NCI-H146 (cell line): ENCODE measurements around the gene BRINP1.
"Not testable (repeated sequence)": the region's sequence is repeated elsewhere in the genome, so short reads cannot be mapped to it uniquely, and the experiment has no call there.

ENCODE experiments used
- DNase-seq: peaks from one replicate; lab custom pipeline; 2025; lab: John Stamatoyannopoulos, UW

The BRINP1 gene

GRCh38 chr9:119197893-119198607 is 171.2 kb downstream of the BRINP1 start:
- DNase-seq = no peak

DNA sequence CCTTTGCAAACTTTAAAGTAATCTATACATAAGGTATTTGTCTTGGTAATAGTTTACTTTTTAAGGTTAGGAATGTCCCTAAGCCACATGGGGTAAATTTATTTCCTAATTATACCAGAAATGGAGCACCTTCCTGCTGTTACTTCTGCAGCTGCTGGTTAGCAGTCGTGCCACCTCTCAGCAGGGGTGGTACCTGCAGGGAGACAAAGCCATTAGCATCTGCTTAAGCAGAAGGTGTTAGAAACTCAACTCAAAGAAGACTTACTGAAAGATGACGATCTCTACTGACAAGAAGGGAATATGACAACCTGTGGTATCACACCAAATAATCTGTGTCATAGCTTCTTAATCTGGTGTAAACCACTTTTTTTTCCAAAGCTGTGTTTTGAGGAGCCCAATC is 173.7 kb downstream of the BRINP1 start:
- no peak for DNase-seq

DNA sequence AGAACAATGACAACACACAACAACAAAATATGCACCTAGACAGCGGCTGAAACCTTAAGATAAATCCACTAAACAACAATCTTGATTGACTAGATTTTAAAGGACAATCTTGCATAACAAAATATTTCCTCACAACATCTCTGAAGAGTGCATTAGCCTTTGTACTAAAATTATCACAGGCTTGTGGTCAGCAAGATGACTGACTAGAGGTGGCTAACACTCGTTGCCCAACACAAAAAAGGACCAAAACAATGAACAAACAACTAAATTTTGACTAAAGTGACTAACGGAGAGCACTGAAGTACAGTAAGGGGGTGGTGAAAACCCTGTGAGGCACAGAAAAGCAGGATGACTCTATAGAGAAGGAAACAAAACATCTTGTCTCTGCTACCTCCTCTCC is 183.9 kb downstream of the BRINP1 start:
- DNase-seq = no peak

GRCh38 chr9:119184265-119184936 is 184.8 kb downstream of the BRINP1 start:
- no peak for DNase-seq

- DNase-seq = no peak
Observed at GRCh38 chr9:119181561-119181960, 187.7 kb downstream of the BRINP1 start.

- no peak for DNase-seq
Observed at GRCh38 chr9:119180897-119181296, 188.3 kb downstream of the BRINP1 start.

GRCh38 chr9:119179701-119180100 is 189.5 kb downstream of the BRINP1 start:
- DNase-seq = no peak

GRCh38 chr9:119177196-119177595 is 192.0 kb downstream of the BRINP1 start:
- DNase-seq = no peak

DNA sequence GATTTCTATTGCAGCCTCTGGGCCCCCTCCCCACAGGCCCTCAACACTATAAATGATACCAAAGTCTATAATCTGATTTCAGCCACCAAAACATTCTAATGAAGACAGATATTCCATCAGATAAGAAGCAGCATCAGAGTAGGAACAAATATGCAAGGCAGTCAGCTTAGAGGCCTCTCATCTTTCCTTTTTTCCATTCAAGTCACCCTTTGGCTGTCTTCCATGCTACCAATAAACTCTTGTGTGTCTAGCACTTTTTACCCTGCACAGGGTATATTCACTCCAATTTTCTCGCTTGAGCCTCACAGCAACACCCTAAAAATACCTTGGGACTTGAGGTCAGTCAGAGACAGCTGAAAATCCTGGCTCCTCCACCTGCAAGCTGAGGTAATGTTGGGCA is 193.7 kb downstream of the BRINP1 start:
- DNase-seq = no peak

GRCh38 chr9:119169222-119169621 is 200.0 kb downstream of the BRINP1 start:
- not testable (repeated sequence) for DNase-seq

- DNase-seq = no peak
Observed at GRCh38 chr9:119167876-119168275, 201.4 kb downstream of the BRINP1 start.

DNA sequence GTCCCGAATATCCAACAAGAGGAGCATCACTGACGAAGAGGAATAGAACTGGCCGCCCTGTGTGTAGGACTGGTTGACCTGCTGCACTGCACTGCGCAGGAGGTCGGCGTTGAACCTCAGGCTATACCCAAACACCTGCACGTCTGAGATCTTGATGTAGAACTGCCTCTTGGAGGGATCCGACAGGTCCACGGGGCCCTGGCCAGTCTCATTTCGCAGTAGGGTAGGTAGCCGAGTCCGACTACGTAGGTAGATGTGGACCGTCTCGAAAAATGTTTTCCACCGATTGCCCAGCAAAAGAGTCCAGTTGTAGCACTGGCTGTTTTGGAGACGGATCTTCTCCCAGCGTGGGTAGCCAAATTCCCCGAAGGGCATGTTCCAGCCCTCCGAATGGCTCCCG is 202.0 kb downstream of the BRINP1 start:
- no peak for DNase-seq

- no peak for DNase-seq
Observed at GRCh38 chr9:119166096-119166495, 203.1 kb downstream of the BRINP1 start.

GRCh38 chr9:119165131-119165530 is 204.1 kb downstream of the BRINP1 start:
- no peak for DNase-seq

DNA sequence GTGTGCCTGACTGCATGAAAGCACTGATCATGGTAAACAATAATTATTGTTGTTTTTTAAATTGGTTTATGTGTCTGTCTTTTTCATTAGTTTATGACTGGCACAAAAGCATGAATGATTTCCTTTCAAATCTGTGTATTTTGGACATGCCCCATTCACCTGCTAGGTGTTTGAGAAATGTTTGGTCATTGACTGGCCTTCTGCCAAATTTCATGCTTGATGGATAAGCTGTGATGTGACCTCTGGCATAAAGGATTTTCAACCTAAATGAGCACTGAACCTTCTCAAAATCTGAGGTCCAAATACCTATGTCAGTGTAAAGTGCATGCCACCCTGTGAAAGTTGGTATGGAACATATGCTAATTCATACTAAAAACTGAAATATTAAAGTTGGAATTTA is 204.5 kb downstream of the BRINP1 start:
- DNase-seq = no peak

DNA sequence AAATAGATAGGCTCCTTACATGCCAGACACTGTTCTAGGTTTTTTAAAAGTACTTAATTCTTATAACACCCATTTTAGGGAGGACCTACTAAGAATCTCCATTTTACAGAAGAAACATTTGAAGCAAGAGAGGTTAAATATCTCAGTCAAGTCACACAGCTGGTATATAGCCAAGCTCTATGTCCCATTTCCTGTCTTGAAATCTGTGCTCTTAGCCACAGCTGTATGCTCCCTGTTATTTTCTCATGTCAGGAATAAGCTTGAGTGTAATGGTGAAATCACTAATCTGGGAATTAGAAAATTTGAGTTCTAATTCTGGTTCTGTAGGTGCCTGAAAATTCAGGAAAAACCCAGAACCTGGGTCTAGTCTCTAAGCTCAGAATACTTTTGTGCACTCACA is 208.7 kb downstream of the BRINP1 start:
- no peak for DNase-seq

DNA sequence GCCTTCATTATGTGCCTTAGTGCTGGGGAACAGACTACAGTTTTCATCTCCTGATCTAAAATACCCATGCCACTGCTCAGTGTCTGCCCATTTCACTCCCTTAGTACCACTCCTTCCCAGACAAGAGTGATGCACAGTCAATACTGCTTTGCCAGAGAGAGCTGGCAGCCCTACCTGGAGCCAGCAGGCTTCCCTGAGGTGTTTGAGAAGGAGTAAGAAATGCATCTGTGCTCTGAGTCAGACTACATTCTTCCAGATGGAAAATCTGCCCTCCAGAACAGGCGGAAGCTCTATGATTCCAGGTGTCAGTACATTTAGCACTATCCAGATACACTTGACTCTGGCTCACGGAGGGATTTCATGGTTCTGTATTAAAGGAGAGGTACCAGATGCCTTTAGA is 209.8 kb downstream of the BRINP1 start:
- DNase-seq = no peak

DNA sequence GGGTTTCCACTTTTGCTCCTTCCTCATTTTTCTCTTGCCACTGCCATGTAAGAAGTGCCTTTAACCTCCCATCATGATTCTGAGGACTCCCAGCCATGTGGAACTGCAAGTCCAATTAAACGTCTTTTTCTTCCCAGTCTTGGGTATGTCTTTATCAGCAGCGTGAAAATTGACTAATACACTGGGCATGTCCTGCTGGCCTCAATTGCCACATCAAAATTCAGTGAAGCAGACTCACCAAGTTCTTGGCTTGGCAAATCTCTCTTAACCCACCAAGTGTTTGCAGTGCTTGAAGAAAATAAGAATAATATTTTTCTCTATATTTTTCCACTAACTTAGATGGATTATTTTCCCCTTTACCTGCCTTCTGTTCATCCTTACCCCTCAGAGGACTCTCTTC is 212.0 kb downstream of the BRINP1 start:
- DNase-seq = no peak

GRCh38 chr9:119156354-119156753 is 212.9 kb downstream of the BRINP1 start:
- DNase-seq = no peak

GRCh38 chr9:119154527-119154926 is 214.7 kb downstream of the BRINP1 start:
- DNase-seq = no peak

DNA sequence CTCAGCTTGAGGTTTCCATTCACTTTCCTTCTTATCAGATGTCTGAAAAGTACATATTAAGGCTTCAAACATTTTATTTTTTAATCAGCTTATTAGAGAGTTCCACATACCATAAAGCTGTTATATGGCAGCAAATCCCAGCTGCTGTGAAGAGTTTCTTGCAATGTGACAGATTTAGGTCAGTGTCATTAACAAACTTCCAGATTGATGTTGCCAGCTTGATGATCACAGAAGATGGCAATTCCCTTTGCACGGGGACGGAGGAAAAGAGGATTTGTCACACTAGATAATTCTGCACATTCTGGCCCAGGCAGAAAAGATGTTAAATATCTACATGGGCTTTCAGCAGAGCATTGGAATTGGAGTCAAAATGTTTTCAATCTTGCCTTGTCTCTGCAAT is 215.8 kb downstream of the BRINP1 start:
- DNase-seq = no peak

- DNase-seq = no peak
Observed at GRCh38 chr9:119148855-119149254, 220.4 kb downstream of the BRINP1 start.

DNA sequence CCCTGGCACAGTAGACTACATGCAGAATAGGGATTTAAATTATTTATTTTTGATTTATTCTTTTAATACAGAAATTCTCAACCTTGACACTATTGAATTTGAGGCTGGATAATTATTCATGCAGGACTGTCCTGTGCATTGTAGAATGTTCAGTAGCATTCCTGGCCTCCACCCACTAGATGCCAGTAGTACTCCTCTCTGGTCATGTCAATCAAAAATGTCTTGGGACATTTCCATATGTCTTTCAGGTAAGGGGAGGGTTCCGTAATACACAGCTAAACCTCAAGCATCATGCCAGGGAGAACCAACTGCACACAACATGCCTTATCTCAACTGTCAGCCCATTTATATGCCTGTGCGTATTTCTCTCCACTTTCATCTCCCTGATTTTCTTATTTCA is 231.8 kb downstream of the BRINP1 start:
- DNase-seq = no peak

DNA sequence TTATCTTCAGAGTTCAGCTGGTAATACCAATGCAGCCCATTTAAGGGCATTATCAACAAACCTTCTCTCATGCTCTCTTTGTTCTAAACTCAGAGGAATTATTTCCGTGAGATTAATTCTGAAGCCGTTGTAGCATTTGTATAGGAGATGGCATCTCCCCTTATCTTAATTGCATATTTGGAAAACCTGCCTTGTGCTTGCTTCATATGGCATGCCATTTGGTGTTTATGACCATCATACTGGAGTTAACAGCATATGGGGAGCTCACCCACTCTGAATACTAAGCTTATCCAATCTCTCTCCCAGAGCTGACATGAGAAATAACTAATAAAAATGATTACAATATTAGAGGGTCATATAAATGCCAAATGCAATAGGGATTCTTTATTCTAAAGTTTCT is 243.2 kb downstream of the BRINP1 start:
- no peak for DNase-seq
